Common myeloid progenitor, CD34-positive (primary cell): ENCODE data around the gene GFPT1. TPM values are rescaled to one million over a fixed set of nuclear protein-coding genes. Genes with fewer than 3 reads are reported as not detected.

Experiments used
- CTCF ChIA-PET: fragments of 350-600 bp; sonication (Branson Sonifier 250); formaldehyde crosslinking; loops from one replicate; lab custom pipeline; 2021; ENCODE audit warnings: antibody characterized with exemption; lab: Charles Lee
- POLR2A ChIA-PET: fragments of 350-600 bp; sonication (Branson Sonifier 250); formaldehyde crosslinking; loops from one replicate; lab custom pipeline; 2021; ENCODE audit warnings: antibody characterized with exemption; lab: Charles Lee
- DNase-seq, 3 donors: peaks; one replicate each; pipeline versions ENCODE4 v3.0.0 to v3.0.0-alpha.2; 2013
- H3K27ac ChIP-seq, 2 experiments: 1 replicate in 1 of 2; 2 replicates in 1 of 2; pipeline ENCODE4 v1.7.0; 2013; ENCODE audit warnings: inconsistent platforms in 2 of 2, low read length in 2 of 2, mild to moderate bottlenecking in 2 of 2, low read depth in 1 of 2, moderate library complexity in 1 of 2; ENCODE audit not compliant: severe bottlenecking in 2 of 2, insufficient read depth in 1 of 2, poor library complexity in 1 of 2
- H3K27me3 ChIP-seq, 5 experiments: replicated peaks in 2 of 5; 1 replicate in 3 of 5; 2 replicates in 2 of 5; pipeline versions ENCODE4 v1.6.1 to v1.7.0; 2013; ENCODE audit warnings: low read length in 4 of 5, mild to moderate bottlenecking in 2 of 5, moderate library complexity in 2 of 5, inconsistent platforms in 1 of 5; ENCODE audit not compliant: insufficient read depth in 5 of 5, control insufficient read depth in 4 of 5
- H3K36me3 ChIP-seq, 4 experiments: 1 replicate in 2 of 4; 2 replicates in 2 of 4; pipeline versions ENCODE4 v1.6.1 to v1.7.0; 2013; ENCODE audit warnings: low read length in 3 of 4, control low read depth in 1 of 4, mild to moderate bottlenecking in 1 of 4; ENCODE audit not compliant: control insufficient read depth in 4 of 4, insufficient read depth in 4 of 4
- H3K4me1 ChIP-seq, 4 experiments: 1 replicate in 3 of 4; 2 replicates in 1 of 4; pipeline versions ENCODE4 v1.6.1 to v1.7.1; 2013; ENCODE audit warnings: low read length in 3 of 4, mild to moderate bottlenecking in 3 of 4, control low read depth in 1 of 4, inconsistent platforms in 1 of 4, moderate library complexity in 1 of 4; ENCODE audit not compliant: control insufficient read depth in 4 of 4, insufficient read depth in 4 of 4; ENCODE audit errors: control extremely low read depth in 1 of 4
- H3K4me3 ChIP-seq, 7 experiments: 1 replicate in 4 of 7; 2 replicates in 3 of 7; pipeline versions ENCODE4 v1.5.1 to v1.7.0; 2013; ENCODE audit warnings: mild to moderate bottlenecking in 7 of 7, low read length in 6 of 7, moderate library complexity in 6 of 7, inconsistent platforms in 2 of 7, low read depth in 2 of 7, control low read depth in 1 of 7; ENCODE audit not compliant: insufficient read depth in 4 of 7, control insufficient read depth in 1 of 7; ENCODE audit errors: extremely low read depth in 1 of 7
- H3K9me3 ChIP-seq, 5 experiments: 1 replicate in 4 of 5; 2 replicates in 1 of 5; pipeline versions ENCODE4 v1.6.1 to v1.7.1; 2013; ENCODE audit warnings: low read length in 4 of 5, mild to moderate bottlenecking in 2 of 5, inconsistent platforms in 1 of 5, low read depth in 1 of 5, moderate library complexity in 1 of 5; ENCODE audit not compliant: control insufficient read depth in 4 of 5, insufficient read depth in 2 of 5; ENCODE audit errors: control extremely low read depth in 1 of 5
- WGBS: methylation state at CpG from one replicate; pipeline ENCODE4 v1.1.5; 2013; ENCODE audit not compliant: insufficient coverage; 5-methylcytosine and 5-hydroxymethylcytosine counted together
- polyA plus RNA-seq: library from polyadenylated mRNA; unstranded; fragments of 120-200 nt; gene quantifications from one replicate; pipeline ENCODE4 v1.2.1, GENCODE V29; 2013

The GFPT1 gene
- polyA plus RNA-seq = 7.3 TPM

GRCh38 chr2:69386789-69387734 is at the start of gene GFPT1:
Gene GFPT1 (minus strand): TSS chr2:69387227. CDS start chr2:69387071, 156 bp downstream.
- peaks cover 0 to 4% (median under 1%) of the 10 kb centered on the region in 4 experiments for H3K36me3 ChIP-seq
- H3K4me3 ChIP-seq = peak within 1 kb of the TSS; percentile 56 to 91 (median 84)
- peaks cover 12 to 29% (median 18%) of the 10 kb centered on the region in 4 experiments for H3K4me1 ChIP-seq
- H3K9me3 ChIP-seq = no peaks in the 10 kb centered on the region
- WGBS = 0% methylated on average over 83 of the region's 97 CpGs
- ChIA-PET CTCF (interaction anchor here (2.0 kb wide), 1 partner anchor 12 kb away, joined by 7 read pairs; no protein-coding TSS in a partner anchor), POLR2A (no interaction called here)
- peak within 1 kb of the TSS; percentile 54 to 83 for H3K27ac ChIP-seq
- peak; percentile 90 to 94 (median 94) for DNase-seq
- H3K27me3 ChIP-seq = no peaks in the 10 kb centered on the region

- peak overlapping the region; percentile 79 to 96 (median 91) for H3K4me3 ChIP-seq
- CTCF ChIA-PET = interaction anchor here (0.9 to 2.1 kb wide), 7 partner anchors 9 to 83 kb away, joined by 3 to 8 read pairs (median 5); no protein-coding TSS in a partner anchor
- H3K27me3 ChIP-seq = no peaks in the 10 kb centered on the region
- H3K4me1 ChIP-seq = peaks cover 7 to 30% (median 24%) of the 10 kb centered on the region in 4 experiments
- POLR2A ChIA-PET = no interaction called here
- H3K36me3 ChIP-seq = peaks cover 0 to 2% (median 2%) of the 10 kb centered on the region in 4 experiments
- no peaks in the 10 kb centered on the region for H3K9me3 ChIP-seq
- 20% methylated on average over 1 of the region's 5 CpGs for WGBS
- peak overlapping the region; percentile 86 to 96 for H3K27ac ChIP-seq
- DNase-seq = peak in 2 of 3 donors; percentile 26 to 42
Measured at GRCh38 chr2:69436596-69436937, 49.5 kb upstream of the GFPT1 start.

- H3K4me1 ChIP-seq = peaks cover 7 to 30% (median 24%) of the 10 kb centered on the region in 4 experiments
- DNase-seq = peak in 2 of 3 donors; percentile 38 to 48
Measured at GRCh38 chr2:69434753-69435152, 47.7 kb upstream of the GFPT1 start.

GRCh38 chr2:69429491-69430183 is 42.6 kb upstream of the GFPT1 start:
- H3K27me3 ChIP-seq = no peaks in the 10 kb centered on the region
- H3K9me3 ChIP-seq = no peaks in the 10 kb centered on the region
- H3K4me1 ChIP-seq = peaks cover 0 to 6% (median 5%) of the 10 kb centered on the region in 4 experiments
- no peak overlapping the region for H3K4me3 ChIP-seq
- H3K27ac ChIP-seq = no peak overlapping the region
- DNase-seq = no peak
- ChIA-PET CTCF (interaction anchor here (0.6 to 1.8 kb wide), 4 partner anchors 13 to 1999 kb away, joined by 3 to 5 read pairs (median 3); no protein-coding TSS in a partner anchor), POLR2A (no interaction called here)
- WGBS = 98% methylated on average over 5 of the region's 6 CpGs
- peaks cover 8 to 44% (median 19%) of the 10 kb centered on the region in 4 experiments for H3K36me3 ChIP-seq

More at GRCh38 chr2:69434753-69435152, 47.7 kb upstream of the GFPT1 start:
- CTCF ChIA-PET = interaction anchor here (0.6 to 1.8 kb wide), 2 partner anchors 23 to 131 kb away, joined by 3 to 5 read pairs; no protein-coding TSS in a partner anchor
- Histone ChIP-seq H3K27me3 (no peaks in the 10 kb centered on the region), H3K4me3 (no peak overlapping the region), H3K27ac (no peak overlapping the region), H3K36me3 (peaks cover 3 to 16% (median 10%) of the 10 kb centered on the region in 4 experiments), H3K9me3 (no peaks in the 10 kb centered on the region)
- POLR2A ChIA-PET = no interaction called here
- WGBS = 74% methylated on average over 4 of the region's 5 CpGs

- CTCF ChIA-PET = interaction anchor here (1.8 kb wide), 1 partner anchor 18 kb away, joined by 5 read pairs; no protein-coding TSS in a partner anchor
- peaks cover 0 to 4% (median 3%) of the 10 kb centered on the region in 4 experiments for H3K4me1 ChIP-seq
- no peaks in the 10 kb centered on the region for H3K9me3 ChIP-seq
- H3K27ac ChIP-seq = no peak overlapping the region
- DNase-seq = no peak
- no peaks in the 10 kb centered on the region for H3K27me3 ChIP-seq
- peaks cover 8 to 46% (median 19%) of the 10 kb centered on the region in 4 experiments for H3K36me3 ChIP-seq
- WGBS = no CpG with 5 or more reads among the region's 2 CpGs
- POLR2A ChIA-PET = no interaction called here
- H3K4me3 ChIP-seq = no peak overlapping the region
Measured at GRCh38 chr2:69428981-69429380, 42.0 kb upstream of the GFPT1 start.

GRCh38 chr2:69424419-69424818 is 37.4 kb upstream of the GFPT1 start:
- ChIA-PET CTCF (no interaction called here), POLR2A (no interaction called here)
- no peak overlapping the region for H3K27ac ChIP-seq
- H3K36me3 ChIP-seq = peaks cover 9 to 35% (median 13%) of the 10 kb centered on the region in 4 experiments
- no peaks in the 10 kb centered on the region for H3K27me3 ChIP-seq
- no peaks in the 10 kb centered on the region for H3K4me1 ChIP-seq
- no peak overlapping the region for H3K4me3 ChIP-seq
- WGBS = 100% methylated on average over 1 of the region's 2 CpGs
- DNase-seq = no peak
- no peaks in the 10 kb centered on the region for H3K9me3 ChIP-seq
